Pancreas (tissue), 10 donors: ENCODE data around the gene FUZ. TPM values are rescaled to one million over a fixed set of nuclear protein-coding genes. Genes with fewer than 3 reads are reported as not detected.

Experiments
- ATAC-seq, 4 donors: fragments of 200-7000 bp; cut with Tn5 transposase; one replicate each; pipeline versions ENCODE4 v1.8.0 to v1.9.1; 2020; ENCODE audit warnings: mild to moderate bottlenecking in 4 of 4, moderate library complexity in 4 of 4
- DNase-seq, 6 donors: peaks; one replicate each; pipeline ENCODE4 v3.0.0-alpha.2; 2020
- FAIRE-seq: peaks from 2 replicates; lab custom pipeline; 2012; peaks lifted over from hg19 to GRCh38; lab: Jason Lieb, UNC
- H3K27ac ChIP-seq, 4 donors: fragments of 200-600 bp; sonication (generic); 1 replicate in 3 of 4; 2 replicates in 1 of 4; pipeline versions ENCODE4 v1.5.0 to v1.8.0; 2020
- H3K27me3 ChIP-seq, 4 donors: fragments of 200-600 bp; one replicate each; pipeline ENCODE4 v1.8.0; 2021
- H3K36me3 ChIP-seq, 3 donors: fragments of 200-600 bp; sonication (generic) in 1 of 3; one replicate each; pipeline versions ENCODE4 v1.5.0 to v1.8.0; 2020 to 2021
- H3K4me1 ChIP-seq, 3 donors: fragments of 200-600 bp; one replicate each; pipeline ENCODE4 v1.8.0; 2021
- H3K4me3 ChIP-seq, 4 donors: fragments of 200-600 bp; sonication (generic) in 2 of 4; one replicate each; pipeline versions ENCODE4 v1.5.0 to v1.8.0; 2020 to 2021
- H3K9me3 ChIP-seq, 4 donors: fragments of 200-600 bp; one replicate each; pipeline ENCODE4 v1.8.0; 2021
- CTCF ChIP-seq, 4 donors: fragments of 200-600 bp; sonication (generic) in 3 of 4; IDR thresholded peaks; one replicate each; pipeline versions ENCODE4 v1.5.0 to v1.8.0; 2021; ENCODE audit warnings: antibody characterized with exemption in 4 of 4
- WGBS, 2 donors: extraction: QIAGEN DNeasy Blood & Tissue Kit; methylation state at CpG; one replicate each; pipeline ENCODE4 v1.1.7; 2013; 5-methylcytosine and 5-hydroxymethylcytosine counted together
- intact Hi-C, 3 donors: fragments of 100-400 bp; cut with DNase I; formaldehyde crosslinking; loops; one replicate each; pipeline versions ENCODE4 v1.11.1 to v1.14.2; 2022
- polyA plus RNA-seq, 2 donors: library from polyadenylated mRNA; stranded (reverse); fragments of 200-250 nt; gene quantifications; one replicate each; pipeline ENCODE4 v1.2.3, GENCODE V29; 2013
- total RNA-seq, 6 donors: library from RNA; stranded (reverse); fragmentation: NEBNext Ultra II Directional in 4 of 6; extraction: Animal tissue kit (Norgen Biotek cat#: 25700) in 4 of 6; gene quantifications; one replicate each; pipeline versions ENCODE4 v1.2.1 to v1.2.4, GENCODE V29; 2021 to 2023
- donor health status: healthy with polysubstance abuse.
- donor health status: DM: no; HTN: no; CAD: no; lungs with moderate emphysema.
- donor health status: DM: no; HTN: no; CAD: no.
- donor health status: control.
- donor health status: control.
- donor health status: Bipolar disorder and iron deficiency.
- donor health status: DM: yes; HTN: yes; CAD: no.
- donor health status: DM: no; HTN: no; CAD: no.
- donor health status: DM: no; HTN: no; CAD: no.
- donor health status: DM: yes; HTN: yes; CAD: no.

Gene FUZ
- total and polyA plus RNA-seq, 8 donors = 8.8 to 30.3 (median 15.6) TPM

GRCh38 chr19:49808711-49809159, 4.4 kb downstream of the FUZ start:
- Histone ChIP-seq H3K4me3 (peak overlapping the region; percentile 39 to 65 (median 58)), H3K4me1 (peaks cover 0 to 8% (median 7%) of the 10 kb centered on the region in 3 donors), H3K9me3 (no peaks in the 10 kb centered on the region), H3K27me3 (no peaks in the 10 kb centered on the region), H3K36me3 (no peaks in the 10 kb centered on the region), H3K27ac (peak overlapping the region; percentile 69 to 83 (median 72))
- peak; percentile 91 to 99 (median 97) for DNase-seq
- no peak for FAIRE-seq
- WGBS, 2 donors = 2 to 3% methylated on average over 29 to 31 of the region's 31 CpGs
- ATAC-seq = peak; percentile 71 to 83 (median 78)
- intact Hi-C loops = no loop called here
- TF ChIP-seq CTCF (IDR thresholded peaks at IDR 0.05) = no peak

GRCh38 chr19:49807904-49808675, 5.0 kb downstream of the FUZ start:
- FAIRE-seq = no peak
- no peaks in the 10 kb centered on the region for H3K9me3 ChIP-seq
- peak overlapping the region in 2 of 4 donors; percentile 71 to 83 for H3K27ac ChIP-seq
- 82 to 86% methylated on average over 18 to 20 of the region's 20 CpGs for WGBS, 2 donors
- intact Hi-C loops = no loop called here
- DNase-seq = no peak
- TF ChIP-seq CTCF (IDR thresholded peaks at IDR 0.05) = no peak
- peak overlapping the region in 1 of 4 donors; percentile 53 for H3K4me3 ChIP-seq
- ATAC-seq = no peak
- peaks cover 0 to 8% (median 7%) of the 10 kb centered on the region in 3 donors for H3K4me1 ChIP-seq
- no peaks in the 10 kb centered on the region for H3K27me3 ChIP-seq
- no peaks in the 10 kb centered on the region for H3K36me3 ChIP-seq

GRCh38 chr19:49807058-49807903, 5.8 kb downstream of the FUZ start:
- intact Hi-C loops = no loop called here
- Histone ChIP-seq H3K4me1 (peaks cover 0 to 8% (median 7%) of the 10 kb centered on the region in 3 donors), H3K9me3 (no peaks in the 10 kb centered on the region), H3K27me3 (no peaks in the 10 kb centered on the region), H3K36me3 (no peaks in the 10 kb centered on the region), H3K4me3 (no peak overlapping the region), H3K27ac (no peak overlapping the region)
- peak in 1 of 6 donors; percentile 35 for DNase-seq
- no peak for ATAC-seq
- no peak for TF ChIP-seq CTCF (IDR thresholded peaks at IDR 0.05)
- no peak for FAIRE-seq
- 82 to 88% methylated on average over 18 of the region's 18 CpGs for WGBS, 2 donors

- Histone ChIP-seq H3K9me3 (no peaks in the 10 kb centered on the region), H3K4me1 (peaks cover 0 to 8% (median 7%) of the 10 kb centered on the region in 3 donors), H3K27ac (no peak overlapping the region), H3K4me3 (no peak overlapping the region), H3K36me3 (no peaks in the 10 kb centered on the region), H3K27me3 (no peaks in the 10 kb centered on the region)
- WGBS, 2 donors = 87 to 91% methylated on average over 8 of the region's 8 CpGs
- intact Hi-C loops = no loop called here
- ATAC-seq = no peak
- FAIRE-seq = no peak
- no peak for TF ChIP-seq CTCF (IDR thresholded peaks at IDR 0.05)
- DNase-seq = peak in 1 of 6 donors; percentile 40
Observed at GRCh38 chr19:49806620-49806959, 6.5 kb downstream of the FUZ start.
